Activated CD8-positive, alpha-beta memory T cell treated with anti-CD3 and anti-CD28 coated beads, Interleukin-2, amount 50 U/mL, for 1 hour (primary cell): Measurements from ENCODE around the gene TTC13.
A peak's percentile ranks its signal among the peaks of the same experiment; 100 is the strongest.

Source experiments
- DNase-seq: peaks from one replicate; pipeline ENCODE4 v3.0.0-alpha.2; 2020; ENCODE audit errors: extremely low read depth

Gene TTC13

DNA sequence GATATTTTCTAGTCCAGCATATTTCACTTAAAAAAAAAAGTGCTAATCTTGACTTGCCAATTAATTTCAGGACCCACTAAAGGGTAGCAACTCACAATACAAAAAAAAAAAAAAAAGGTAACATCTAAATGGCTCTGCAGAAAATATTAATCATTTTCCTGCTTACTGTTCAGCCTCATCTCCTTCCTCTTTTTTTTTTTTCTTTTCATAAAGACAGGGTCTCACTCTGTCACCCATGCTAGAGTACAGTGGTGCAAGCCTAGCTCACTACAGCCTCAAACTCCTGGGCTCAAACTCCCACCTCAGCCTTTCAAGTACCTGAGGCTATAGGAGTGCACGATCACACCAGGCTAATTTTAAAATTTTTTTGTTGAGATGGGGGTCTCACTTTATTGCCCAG, 30.4 kb downstream of the TTC13 start:
- no peak for DNase-seq

DNA sequence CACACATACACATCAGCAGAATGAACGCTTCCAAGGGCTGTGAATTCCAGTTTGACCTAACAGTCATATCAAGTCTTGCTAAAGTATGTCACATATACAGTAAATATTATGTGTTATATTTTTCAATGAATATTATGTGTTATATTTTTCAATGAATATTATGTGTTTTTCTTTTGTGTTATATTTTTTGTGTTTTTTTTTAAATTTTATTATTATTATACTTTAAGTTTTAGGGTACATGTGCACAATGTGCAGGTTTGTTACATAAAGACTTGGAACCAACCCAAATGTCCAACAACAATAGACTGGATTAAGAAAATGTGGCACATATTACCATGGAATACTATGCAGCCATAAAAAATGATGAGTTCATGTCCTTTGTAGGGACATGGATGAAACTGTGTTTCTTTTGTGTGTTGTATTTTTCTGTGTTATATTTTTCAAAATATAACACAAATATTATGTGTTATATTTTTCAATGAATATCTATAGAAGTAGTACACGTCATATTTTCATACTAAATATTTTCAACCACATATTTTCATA, 35.5 kb downstream of the TTC13 start:
- no peak for DNase-seq

DNA sequence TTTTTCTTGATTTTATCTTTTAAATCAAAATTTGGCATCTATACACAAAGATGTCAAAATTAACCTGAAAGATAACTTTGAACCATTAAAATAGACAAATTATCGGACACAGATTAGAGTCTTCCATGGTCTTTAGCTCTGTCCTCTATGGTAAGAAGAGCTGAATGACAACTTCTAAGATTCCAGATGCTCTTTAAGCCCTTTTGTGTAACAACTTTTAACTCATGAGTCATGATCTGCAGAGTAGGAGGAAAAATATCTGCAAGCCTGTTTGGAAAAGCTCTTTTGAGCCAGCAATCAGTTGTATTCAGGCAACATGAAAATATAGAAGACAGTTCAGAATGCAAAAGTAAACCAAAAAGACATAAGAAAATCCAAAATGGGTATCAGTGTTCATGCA, 37.8 kb downstream of the TTC13 start:
- no peak for DNase-seq

DNA sequence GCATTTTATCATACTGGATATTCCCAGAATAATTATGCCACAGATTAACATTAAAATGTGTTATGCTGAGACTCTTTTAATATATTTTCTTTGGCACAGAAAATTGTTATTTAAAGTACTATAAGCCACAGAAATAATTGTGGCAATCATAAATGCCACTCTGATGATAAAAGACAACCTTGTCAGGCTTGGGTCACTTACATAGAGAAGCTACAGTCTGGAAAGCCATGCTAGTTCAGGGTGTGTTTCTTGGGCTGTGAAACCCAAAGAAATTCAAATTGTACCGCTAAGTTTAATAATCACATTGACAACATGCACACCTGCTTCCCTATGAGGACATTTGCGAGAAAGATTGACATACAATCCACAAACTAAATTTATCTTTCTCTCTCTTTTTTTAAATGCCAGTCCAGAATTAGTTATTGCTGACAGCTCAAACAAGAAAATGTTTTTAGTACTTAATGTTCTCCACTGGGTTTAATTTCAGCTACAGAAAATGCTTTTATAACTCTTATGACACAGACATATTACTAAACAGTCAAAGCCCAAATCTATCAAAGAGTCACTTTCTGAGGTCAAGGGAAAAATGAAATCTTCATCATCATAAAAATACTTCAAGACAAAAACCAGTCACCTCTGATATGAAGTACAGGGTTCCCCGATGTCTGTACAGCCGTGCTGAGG, 38.7 kb downstream of the TTC13 start:
- DNase-seq = no peak

DNA sequence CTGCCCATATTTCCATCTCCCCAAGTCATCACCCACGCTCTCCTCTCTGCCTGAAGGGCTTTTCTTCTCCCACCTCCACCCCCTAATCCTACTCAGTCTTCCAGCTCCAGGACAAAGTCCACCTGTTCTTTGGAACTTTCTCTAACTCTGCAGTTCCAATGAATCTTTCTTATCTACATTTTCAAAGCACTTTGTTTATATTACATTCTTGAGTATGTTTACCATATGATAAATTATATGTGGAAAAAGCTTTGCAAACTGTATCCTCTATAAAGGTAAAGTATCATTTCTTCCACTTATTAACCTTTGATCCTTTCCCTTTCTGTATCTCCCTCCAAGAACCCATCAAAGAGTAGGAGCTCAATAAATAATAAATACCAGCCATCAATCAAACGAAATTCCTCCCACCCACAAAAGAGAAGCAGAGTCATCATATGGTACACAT, 39.7 kb downstream of the TTC13 start:
- DNase-seq = no peak

DNA sequence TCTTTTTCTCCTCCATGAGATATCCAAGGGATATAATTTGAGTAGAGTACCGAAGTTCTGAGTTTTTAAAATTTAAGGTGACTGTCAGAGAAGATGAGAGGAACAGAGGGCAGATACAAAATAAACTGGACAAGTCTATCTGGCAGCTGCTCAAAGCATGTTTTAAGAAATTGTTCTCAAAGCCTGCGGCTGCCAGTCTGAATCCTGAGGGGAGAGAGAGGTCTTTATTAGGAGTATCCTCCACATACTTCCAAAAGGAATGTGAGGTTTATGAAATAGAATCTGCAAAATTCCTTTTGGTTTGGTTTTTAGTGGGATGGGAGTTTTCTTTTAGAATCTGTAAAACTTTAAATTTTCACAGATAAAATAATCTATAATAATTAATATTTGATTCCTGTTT, 41.3 kb downstream of the TTC13 start:
- DNase-seq = no peak

DNA sequence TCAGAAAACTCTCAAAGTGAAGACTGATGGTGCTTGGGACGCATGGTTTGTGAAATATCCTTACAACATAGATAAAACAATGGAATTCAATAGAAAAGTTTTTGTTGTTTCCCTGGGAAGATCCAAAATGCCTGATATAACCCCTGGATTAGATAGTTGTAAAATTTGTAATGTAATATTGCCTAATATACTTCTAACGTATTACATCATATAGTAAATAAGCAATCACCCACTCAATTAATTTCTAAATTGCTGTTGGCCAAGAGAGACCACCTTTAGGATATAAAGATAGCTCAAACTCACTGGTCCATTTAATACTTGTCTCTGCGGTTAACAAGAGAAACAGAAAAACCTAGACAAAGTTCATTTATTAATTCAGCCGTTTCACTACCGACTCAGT, 42.2 kb downstream of the TTC13 start:
- no peak for DNase-seq

DNA sequence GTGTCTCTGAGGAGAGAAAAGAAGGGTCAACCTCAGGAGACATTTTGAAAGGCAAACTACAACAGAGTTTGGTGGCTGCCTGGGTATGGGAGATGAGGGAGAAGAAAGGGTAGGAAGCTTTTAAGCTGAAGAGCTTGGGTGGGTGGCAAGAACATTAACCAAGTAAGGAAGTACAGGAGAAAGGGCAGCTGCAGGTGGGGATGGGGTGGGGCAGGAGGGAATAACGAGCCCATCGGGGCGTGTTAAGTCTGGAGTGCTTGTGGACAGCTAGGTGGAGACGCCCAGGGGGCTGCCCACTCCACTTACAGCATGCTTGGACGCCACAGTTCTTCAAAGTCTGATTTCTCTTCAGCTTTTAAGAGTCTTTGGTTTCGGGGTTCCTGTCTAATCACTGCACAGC, 42.8 kb downstream of the TTC13 start:
- no peak for DNase-seq

DNA sequence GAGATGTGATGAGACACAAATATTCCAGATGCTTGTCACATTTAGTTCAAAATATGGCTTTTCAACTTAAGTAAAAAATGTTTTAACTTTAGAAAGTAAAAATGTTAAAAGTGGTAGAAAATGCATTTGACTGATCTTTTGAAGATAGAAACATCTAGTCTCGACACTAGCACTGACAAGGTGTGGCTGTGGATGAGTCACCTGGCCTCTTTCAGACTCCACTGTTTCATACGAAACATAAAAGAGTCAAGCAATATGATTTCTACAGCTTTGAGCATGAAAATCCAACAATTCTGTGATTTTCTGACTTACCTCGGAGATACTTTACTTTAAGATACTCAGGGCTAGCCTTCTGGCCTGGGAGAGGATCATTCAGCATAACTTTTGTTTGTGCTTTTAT, 47.7 kb downstream of the TTC13 start:
- DNase-seq = no peak

DNA sequence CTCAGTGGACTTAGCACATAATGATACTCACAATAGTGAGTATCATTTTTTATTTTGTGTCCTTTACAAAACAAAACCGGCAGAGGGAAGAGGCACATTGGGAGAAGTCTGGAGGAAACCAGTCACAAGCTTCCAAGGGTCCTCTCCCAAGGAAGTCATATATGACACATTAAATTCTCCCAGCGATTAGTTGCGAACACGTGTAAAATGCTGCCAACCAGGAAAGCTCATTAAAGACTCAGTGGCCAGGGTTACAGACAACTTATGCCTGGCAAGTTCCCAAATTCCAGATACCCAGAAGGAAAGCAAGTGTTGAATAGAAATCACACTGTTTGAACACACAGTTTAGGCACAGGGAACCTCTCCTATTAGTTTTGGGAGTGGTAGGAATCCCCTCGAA, 52.5 kb downstream of the TTC13 start:
- DNase-seq = no peak

DNA sequence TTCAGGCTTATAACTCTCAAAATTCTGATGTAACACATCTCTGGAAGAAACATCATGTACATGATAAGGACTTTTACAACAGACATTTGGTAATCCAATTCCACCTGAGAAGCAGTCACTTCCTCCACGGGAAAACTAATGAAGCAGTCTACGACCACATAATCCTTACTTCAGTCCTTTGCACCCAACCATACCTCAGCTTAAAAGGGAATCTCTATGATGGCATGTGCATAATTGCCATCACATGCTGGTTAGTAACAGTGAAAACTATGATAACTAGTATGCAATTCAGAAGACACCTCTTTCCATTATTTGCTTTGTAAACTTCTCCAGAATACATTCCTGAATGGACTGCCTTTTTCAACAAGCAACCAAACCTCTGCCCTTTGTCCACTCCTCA, 53.1 kb downstream of the TTC13 start:
- no peak for DNase-seq

DNA sequence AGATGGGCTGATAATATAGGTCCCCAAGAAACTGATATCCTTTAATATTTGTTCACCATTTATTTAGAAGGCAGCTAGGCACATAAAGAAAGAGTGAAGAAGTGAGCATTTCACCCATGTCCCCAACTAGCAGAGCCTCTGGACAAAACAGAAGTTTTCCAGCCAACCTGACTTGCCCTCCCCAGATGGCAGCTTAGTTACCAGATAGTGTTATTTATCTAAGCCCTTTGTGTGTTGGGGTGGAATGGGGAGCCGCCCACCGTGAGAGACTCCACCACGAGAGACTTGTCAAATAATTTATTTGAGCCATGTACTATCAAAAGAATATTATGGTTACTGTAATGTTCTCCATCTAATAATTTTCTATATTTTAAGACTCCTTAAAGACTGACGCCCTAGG, 55.5 kb downstream of the TTC13 start:
- no peak for DNase-seq

DNA sequence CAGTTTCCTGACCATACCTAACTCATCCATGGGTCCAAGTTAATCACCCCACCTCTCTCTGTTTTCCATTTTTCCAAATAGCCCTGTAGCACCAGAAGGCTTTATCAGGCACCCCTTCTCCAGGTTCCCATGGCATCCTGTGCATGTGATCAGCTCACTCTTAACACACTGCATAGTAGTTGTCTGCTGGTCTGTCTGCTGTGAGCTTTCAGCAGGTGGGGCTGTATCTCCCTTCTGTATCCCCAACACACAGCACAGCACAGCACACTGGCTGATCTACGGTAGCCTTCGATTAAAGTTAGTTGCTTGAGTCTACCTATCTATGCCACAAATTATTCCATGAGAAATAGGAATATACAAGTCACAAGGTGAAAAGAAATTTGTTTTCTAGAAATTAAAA, 56.0 kb downstream of the TTC13 start:
- DNase-seq = no peak

DNA sequence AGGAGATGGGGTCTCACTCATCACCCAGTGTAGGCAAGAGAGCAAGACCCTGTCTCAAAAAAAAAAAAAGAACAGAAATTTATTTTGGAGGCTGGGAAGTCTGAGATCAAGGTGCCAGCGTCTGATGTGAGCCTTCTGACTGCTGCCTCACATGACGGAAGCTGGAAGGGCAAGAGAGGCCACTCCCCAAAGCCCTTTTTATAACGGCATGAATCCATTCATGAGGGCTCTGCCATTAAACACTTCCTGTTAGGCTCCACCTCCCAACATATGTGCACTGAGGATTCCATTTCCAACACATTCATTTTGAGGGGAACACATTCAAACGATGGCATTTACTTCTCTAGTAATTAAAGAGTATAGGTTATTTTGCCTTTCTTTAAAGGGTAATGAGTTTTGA, 59.5 kb downstream of the TTC13 start:
- no peak for DNase-seq

DNA sequence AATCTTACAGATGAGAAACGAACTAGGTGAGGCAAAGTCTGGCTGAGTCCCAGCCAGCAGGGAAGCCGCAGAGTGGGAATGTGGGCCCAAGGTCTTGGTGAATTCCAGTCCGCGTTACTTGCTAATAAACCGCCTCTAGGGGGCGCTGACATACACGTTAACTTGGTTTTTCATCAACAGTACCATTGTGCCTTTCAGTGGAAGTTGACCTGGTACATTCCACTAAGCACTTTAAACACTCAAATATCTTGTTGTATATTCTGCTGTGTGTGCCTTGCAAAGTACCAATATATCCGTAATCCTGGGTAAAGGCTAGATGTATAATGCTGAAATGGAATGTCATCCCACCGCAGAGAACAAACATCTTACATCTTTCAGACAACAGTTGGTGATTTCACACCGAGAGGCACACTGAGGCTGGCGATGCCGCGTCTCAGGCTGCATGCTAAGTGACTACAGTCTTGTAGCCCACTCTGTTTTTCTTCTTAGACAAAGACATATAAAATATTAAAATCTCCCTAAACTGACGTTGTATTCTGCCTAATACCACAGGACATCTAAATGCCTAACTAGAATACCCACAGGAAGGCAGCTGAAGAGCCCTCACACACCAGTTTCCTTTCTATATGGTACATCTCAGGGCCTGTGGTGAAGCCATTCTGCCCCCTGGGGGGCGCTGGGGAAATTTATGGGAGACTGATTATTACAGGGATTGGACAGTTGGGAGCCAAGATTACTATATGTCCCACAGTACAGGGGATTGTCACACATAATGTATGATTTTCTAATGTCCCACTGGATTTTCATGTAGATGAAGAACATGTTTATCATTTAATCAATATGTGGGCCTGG, 61.2 kb downstream of the TTC13 start:
- DNase-seq = peak; percentile 56

DNA sequence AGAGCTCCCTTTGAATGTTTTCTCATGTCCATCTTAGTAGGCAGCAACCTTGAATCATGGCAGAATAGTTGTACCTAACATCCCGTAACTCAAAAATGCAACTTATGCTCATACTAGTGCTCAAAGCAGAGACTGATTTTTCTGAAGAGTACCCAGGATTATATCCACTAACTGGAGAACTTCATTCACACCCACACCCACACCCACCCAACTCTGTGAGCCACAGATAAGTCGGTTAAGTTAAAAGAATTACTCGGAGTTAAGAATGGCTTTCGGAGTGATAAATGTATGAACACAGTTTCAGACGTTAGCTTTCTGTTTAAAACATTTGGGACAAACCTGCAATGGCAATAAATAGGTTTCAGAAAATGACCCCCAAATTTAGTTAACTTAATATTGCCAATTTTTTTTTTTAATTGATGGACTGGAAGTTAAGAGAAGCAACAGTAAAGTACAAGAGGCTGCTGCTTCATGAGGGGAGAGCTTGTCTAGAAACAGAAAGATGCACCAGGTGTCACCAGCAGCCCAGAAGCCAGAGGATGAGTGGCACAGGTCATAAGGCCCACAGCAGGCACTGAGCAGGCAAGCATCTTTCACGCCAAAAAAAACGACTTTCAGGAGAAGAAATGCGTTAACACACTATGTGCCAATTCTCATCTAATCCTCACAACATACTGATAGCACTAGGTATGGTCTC, 61.9 kb downstream of the TTC13 start:
- no peak for DNase-seq

DNA sequence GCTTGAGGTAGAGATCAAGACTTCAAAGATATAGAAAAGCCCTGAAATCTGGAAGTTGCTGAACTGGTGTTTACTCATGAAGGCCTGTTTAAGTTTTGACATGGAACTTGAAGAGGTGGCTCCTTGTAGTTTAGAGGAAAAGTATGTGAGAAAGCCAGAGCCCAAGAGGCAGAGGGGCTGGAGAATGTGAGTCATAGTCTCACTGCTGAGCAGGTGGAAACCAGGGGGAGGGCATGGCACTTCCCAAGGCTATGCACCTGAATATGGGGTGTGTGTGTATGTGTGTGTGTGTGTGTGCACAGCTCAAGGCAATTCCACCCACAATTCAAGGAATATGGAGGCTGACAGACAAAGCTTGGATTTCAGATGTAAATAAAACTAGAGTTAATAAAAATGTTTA, 63.6 kb downstream of the TTC13 start:
- no peak for DNase-seq

DNA sequence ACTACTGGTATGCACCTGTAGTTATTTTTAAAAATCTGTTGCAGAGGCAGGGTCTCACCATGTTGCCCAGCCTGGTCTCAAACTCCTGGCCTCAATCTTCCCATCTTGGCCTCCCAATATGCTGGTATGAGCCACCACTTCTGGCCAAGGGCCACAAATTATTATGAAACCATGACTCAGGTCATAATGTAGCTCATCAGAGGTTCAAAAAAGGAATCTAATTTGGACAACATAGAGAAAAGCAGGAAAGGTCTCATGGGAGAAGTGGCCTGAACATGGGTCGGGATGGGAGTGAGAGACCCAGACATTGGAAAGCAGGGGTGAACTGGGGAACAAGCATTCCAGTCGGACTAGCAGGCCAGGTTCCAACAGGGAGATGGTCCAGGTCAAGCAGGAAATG, 65.2 kb downstream of the TTC13 start:
- no peak for DNase-seq

DNA sequence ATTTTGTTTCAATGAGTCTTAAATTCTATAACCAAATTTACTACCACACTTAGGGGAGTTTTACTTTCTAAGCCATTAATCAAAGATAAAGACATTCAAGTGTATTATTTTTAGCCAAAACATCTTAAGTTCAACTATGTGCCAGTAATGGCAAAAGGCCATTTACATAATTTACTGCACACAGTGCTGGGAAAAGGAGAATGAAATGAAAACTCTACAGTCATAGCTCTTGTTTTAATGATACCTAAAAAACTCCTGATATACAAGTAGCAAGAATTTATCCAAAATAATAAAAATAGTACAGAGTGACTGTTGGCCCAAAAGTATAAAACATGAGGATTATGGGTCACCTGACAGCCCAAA, 67.9 kb downstream of the TTC13 start:
- DNase-seq = no peak

DNA sequence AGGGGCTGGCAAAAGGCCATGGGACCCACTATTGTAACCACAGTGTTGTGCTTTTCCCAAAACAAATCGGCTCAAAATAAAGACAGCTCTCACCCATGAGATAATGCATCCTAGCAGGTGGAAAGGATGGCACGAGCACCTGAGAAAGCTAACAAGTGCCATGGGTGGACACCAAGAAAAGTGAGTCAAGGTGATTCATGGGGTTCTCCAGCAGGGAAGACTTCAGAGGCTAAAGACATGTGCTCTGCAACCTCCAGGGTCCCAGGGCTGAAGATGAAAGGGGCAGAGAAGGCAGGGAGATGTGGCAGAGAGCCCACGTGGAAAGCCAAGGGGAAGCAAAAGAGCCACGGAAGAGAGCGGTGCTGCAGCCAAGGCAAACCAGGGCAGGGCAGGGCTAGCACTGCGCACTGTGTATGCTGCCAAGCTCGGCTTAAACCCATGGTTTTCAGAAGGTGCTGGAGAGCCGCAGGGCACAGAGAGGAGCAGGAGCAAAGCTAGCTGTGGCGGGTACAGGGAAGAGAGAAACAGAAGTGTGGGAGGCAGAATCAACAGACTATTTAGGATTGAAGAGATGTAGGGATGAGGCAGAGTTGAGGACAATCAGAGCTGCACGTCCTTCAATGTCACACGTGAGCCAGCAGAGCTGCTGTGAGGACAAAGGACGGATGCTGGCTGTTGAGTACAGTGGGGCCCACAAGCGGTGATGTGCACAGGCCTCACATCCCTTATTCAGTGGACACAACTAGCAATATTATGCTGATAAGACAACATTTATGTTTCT, 68.5 kb downstream of the TTC13 start:
- DNase-seq = no peak

DNA sequence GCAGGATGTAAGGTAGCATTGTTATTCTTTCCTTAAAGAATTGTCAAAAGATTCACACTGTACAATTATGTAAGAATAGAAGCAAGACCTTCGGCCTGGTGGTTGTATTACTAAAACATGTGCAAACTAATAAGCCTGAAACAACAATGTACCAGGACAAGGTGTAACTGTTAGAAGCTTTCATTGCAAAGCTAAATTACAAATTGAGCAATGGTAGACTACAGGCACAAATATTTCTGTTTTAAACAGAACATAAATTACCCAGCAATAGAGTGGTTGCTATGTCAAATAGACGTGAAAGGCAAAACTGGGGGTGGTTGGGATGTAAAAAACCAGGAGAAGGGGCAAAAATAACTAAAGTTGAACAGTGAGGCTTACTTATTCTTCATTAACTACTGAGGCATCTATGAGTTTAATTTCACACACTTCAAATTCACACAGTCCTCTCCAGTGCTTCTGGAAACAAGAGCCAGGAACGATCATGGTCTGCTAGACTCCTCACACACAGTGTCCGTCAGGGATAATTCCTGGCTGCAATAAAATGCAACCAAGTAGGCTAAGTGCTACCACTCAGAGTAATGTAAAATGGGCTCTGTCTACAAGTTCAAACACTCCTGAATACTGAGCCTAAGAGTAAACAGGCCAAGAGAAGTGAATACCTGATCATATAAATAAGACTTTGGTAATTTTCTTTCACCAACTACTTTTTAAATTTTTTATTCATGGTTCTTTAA, 71.0 kb downstream of the TTC13 start:
- DNase-seq = no peak
